Osteoblast (primary cell): ENCODE measurements around the gene CAST. TPM values are rescaled to one million over a fixed set of nuclear protein-coding genes. Genes with fewer than 3 reads are reported as not detected.

Experiments
- DNase-seq: peaks from one replicate; pipeline ENCODE4 v3.0.0; 2011; ENCODE audit warnings: low spot score, mixed read lengths; ENCODE audit not compliant: insufficient read length; ENCODE audit errors: missing footprints
- H2AFZ ChIP-seq: 2 replicates; pipeline ENCODE4 v1.6.0; 2011; ENCODE audit warnings: mild to moderate bottlenecking, low read length
- H3K27ac ChIP-seq: 2 replicates; pipeline ENCODE4 v1.5.1; 2011; ENCODE audit warnings: mild to moderate bottlenecking, low read depth, low read length, moderate library complexity
- H3K27me3 ChIP-seq: 2 replicates; pipeline ENCODE4 v1.6.0; 2012; ENCODE audit warnings: mild to moderate bottlenecking, control low read depth, inconsistent platforms, low read length, moderate library complexity; ENCODE audit not compliant: insufficient read depth
- H3K36me3 ChIP-seq: 2 replicates; pipeline ENCODE4 v1.5.1; 2011; ENCODE audit warnings: mild to moderate bottlenecking, low read length, control low read depth, moderate library complexity; ENCODE audit not compliant: insufficient read depth
- H3K4me1 ChIP-seq: 2 replicates; pipeline ENCODE4 v1.5.1; 2011; ENCODE audit warnings: mild to moderate bottlenecking, low read length, control low read depth, moderate library complexity; ENCODE audit not compliant: insufficient read depth
- H3K4me2 ChIP-seq: 2 replicates; pipeline ENCODE4 v1.6.0; 2011; ENCODE audit warnings: mild to moderate bottlenecking, low read length; ENCODE audit not compliant: insufficient read depth
- H3K4me3 ChIP-seq: fragments of 200-600 bp; sonication (generic); 3 replicates; pipeline ENCODE4 v1.5.1; 2012; ENCODE audit warnings: mild to moderate bottlenecking, low read length, inconsistent platforms; ENCODE audit not compliant: insufficient read depth
- H3K79me2 ChIP-seq: 2 replicates; pipeline ENCODE4 v1.6.0; 2012; ENCODE audit warnings: mild to moderate bottlenecking, low read length, control low read depth, inconsistent platforms; ENCODE audit not compliant: insufficient read depth
- H3K9me3 ChIP-seq: 2 replicates; pipeline ENCODE4 v1.5.1; 2011; ENCODE audit warnings: low read depth, low read length, control low read depth
- H4K20me1 ChIP-seq: 2 replicates; pipeline ENCODE4 v1.6.0; 2012; ENCODE audit warnings: mild to moderate bottlenecking, low read length, control low read depth; ENCODE audit not compliant: insufficient read depth
- total RNA-seq: library from RNA; depleted of rRNA; stranded (reverse); fragments of >200 nt; gene quantifications from 2 replicates; pipeline ENCODE4 v1.2.3, GENCODE V29; 2012
- TF ChIP-seq, protein P1 (sequence below): IDR thresholded peaks from 2 replicates; pipeline ENCODE4 v1.5.1; 2011; ENCODE audit warnings: mild to moderate bottlenecking, low read depth, low read length, moderate library complexity; ENCODE audit errors: extremely low read depth

Gene CAST
- total RNA-seq, 1 donor: 278 TPM

DNA sequence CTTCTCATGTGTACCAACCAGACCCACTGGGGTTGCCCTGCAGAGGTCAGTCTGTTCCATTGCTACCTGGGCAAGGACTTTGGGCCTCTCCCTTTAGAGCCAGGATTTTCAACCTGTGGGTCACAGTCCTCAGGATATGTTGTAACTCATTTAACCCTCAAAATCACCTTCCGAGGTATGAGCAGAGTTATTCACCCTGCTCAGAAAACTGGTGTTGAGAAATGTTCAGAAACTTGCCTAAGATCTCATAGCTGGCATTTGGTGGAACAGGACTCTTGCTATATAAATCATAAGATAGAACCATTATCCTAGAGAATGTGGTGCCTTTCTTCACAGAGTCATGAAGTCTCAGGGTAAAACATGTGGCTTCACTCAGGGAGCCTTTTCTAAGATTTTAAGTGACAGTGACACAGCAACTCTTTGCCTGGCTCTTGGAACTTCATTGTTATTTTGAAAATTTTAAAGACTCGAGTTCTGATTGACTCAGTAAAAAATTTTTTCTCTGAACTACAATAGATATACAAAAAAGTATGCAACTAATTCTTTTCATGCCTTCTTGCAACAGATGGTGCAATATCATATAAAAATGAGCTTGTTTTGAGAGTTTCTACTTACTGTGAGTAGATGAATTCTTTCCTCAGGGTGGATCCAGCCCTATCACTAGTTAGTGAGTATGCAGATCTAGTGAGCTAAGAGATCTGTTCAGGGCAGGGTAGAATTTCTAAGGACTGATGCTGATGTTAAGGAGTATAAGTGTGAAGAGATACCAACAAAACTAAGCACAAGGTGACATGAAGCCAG is 29.5 kb downstream of the CAST start:
- TF ChIP-seq, protein P1, sequence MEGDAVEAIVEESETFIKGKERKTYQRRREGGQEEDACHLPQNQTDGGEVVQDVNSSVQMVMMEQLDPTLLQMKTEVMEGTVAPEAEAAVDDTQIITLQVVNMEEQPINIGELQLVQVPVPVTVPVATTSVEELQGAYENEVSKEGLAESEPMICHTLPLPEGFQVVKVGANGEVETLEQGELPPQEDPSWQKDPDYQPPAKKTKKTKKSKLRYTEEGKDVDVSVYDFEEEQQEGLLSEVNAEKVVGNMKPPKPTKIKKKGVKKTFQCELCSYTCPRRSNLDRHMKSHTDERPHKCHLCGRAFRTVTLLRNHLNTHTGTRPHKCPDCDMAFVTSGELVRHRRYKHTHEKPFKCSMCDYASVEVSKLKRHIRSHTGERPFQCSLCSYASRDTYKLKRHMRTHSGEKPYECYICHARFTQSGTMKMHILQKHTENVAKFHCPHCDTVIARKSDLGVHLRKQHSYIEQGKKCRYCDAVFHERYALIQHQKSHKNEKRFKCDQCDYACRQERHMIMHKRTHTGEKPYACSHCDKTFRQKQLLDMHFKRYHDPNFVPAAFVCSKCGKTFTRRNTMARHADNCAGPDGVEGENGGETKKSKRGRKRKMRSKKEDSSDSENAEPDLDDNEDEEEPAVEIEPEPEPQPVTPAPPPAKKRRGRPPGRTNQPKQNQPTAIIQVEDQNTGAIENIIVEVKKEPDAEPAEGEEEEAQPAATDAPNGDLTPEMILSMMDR: no peak
- no peak for DNase-seq
- H3K4me2 ChIP-seq: no peak overlapping the region
- no peaks in the 10 kb centered on the region for H3K27me3 ChIP-seq
- H3K36me3 ChIP-seq: peaks cover 5% of the 10 kb centered on the region
- H3K4me1 ChIP-seq: peaks cover 32% of the 10 kb centered on the region
- peaks cover 57% of the 10 kb centered on the region for H3K79me2 ChIP-seq
- H2AFZ ChIP-seq: no peak overlapping the region
- H3K27ac ChIP-seq: peak overlapping the region; percentile 61
- no peaks in the 10 kb centered on the region for H4K20me1 ChIP-seq
- H3K4me3 ChIP-seq: no peak overlapping the region
- no peaks in the 10 kb centered on the region for H3K9me3 ChIP-seq

DNA sequence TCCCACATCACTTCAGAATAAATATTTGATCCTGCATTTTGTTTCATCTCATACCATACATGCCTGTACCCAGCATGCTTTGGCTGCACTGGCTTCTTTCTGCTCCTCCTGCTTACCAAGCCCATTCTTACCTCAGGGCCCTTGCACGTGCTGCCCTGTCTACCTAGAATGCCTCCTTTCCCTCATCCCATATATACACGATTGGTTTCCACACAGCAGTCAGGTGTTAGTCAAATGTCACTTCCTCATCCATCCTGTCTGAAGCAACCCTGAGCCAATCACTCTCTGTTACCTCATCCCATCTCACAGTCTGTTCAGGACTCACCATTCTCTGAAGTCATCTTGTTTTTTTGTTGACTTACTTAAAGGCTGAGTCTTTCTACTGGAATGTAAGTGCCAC is 30.3 kb downstream of the CAST start:
- H3K4me1 ChIP-seq: peaks cover 26% of the 10 kb centered on the region
- TF ChIP-seq, protein P1: no peak
- H3K4me2 ChIP-seq: no peak overlapping the region
- H2AFZ ChIP-seq: no peak overlapping the region
- H3K4me3 ChIP-seq: no peak overlapping the region
- peaks cover 10% of the 10 kb centered on the region for H3K36me3 ChIP-seq
- no peak for DNase-seq
- peaks cover 50% of the 10 kb centered on the region for H3K79me2 ChIP-seq
- peak overlapping the region; percentile 61 for H3K27ac ChIP-seq
- H3K27me3 ChIP-seq: no peaks in the 10 kb centered on the region
- H4K20me1 ChIP-seq: no peaks in the 10 kb centered on the region
- H3K9me3 ChIP-seq: no peaks in the 10 kb centered on the region

DNA sequence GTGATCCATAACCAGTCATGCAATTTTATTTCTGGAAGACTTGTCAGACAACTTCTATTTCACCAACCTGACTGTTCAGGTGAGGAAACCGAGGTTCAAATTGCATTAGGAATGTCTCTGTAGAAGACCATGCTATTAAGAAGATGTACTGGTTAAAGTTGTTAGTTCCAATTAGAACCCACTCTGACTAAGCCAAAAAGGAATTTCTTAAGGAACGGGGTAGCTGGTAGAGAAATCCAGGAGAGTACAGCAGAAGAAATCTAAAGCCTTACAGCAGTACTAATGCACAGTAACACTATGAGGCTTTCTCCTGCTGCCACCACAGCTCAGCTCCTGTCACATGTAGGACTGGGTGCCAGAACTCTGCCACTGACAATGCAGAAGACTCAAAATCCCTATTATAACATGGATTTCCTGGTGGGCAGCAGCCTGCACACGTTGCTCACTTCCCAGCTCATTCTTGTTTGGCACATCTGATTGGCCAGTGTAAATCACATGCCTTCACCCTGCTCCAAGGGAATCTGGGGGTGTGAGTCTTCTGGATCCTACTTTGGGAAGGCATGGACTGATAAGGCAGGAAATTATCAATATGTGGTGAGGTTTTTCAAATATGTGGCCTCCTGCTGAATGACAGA is 37.1 kb downstream of the CAST start:
- Histone ChIP-seq H3K9me3 (no peaks in the 10 kb centered on the region), H3K36me3 (peaks cover 16% of the 10 kb centered on the region), H3K4me3 (no peak overlapping the region), H3K27ac (peak overlapping the region; percentile 87), H3K4me2 (peak overlapping the region; percentile 18), H3K79me2 (peaks cover 27% of the 10 kb centered on the region), H3K4me1 (peaks cover 36% of the 10 kb centered on the region), H3K27me3 (no peaks in the 10 kb centered on the region), H2AFZ (peak overlapping the region; percentile 23), H4K20me1 (peaks cover 9% of the 10 kb centered on the region)
- DNase-seq: no peak
- TF ChIP-seq, protein P1: no peak
